K562 (cell line): ENCODE measurements around the gene TMEM191C. TPM values are rescaled to one million over a fixed set of nuclear protein-coding genes. Genes with fewer than 3 reads are reported as not detected.

Experiments used
- HDGF ChIP-seq: fragments of 450-650 bp; IDR thresholded peaks from 2 replicates; pipeline ENCODE4 v1.6.1; 2016
- KLF10 ChIP-seq: fragments of 250-450 bp; sonication (Bioruptor Pico); IDR thresholded peaks from 2 replicates; pipeline ENCODE4 v1.6.1; 2021; ENCODE audit warnings: matching md5 sums
- MIER1 ChIP-seq: fragments of 450-650 bp; IDR thresholded peaks from 2 replicates; pipeline ENCODE4 v1.6.1; 2016; ENCODE audit warnings: antibody characterized with exemption, mild to moderate bottlenecking, low read depth
- MYBL2 ChIP-seq, 2 experiments: fragments of 450-650 bp in 1 of 2; sonication (generic) in 1 of 2; formaldehyde crosslinking in 1 of 2; IDR thresholded peaks; 2 replicates each; pipeline versions ENCODE4 v1.6.1 to v1.8.1; 2017 to 2022; ENCODE audit warnings: borderline replicate concordance in 1 of 2, inconsistent platforms in 1 of 2, low read depth in 1 of 2, mild to moderate bottlenecking in 1 of 2, missing genetic modification reagents in 1 of 2, moderate library complexity in 1 of 2
- NCOA4 ChIP-seq: fragments of 450-650 bp; IDR thresholded peaks from 2 replicates; pipeline ENCODE4 v1.6.1; 2018; ENCODE audit warnings: mild to moderate bottlenecking; ENCODE audit not compliant: partially characterized antibody
- POLR2AphosphoS5 ChIP-seq: IDR thresholded peaks from 2 replicates; pipeline ENCODE4 v1.6.1; 2011; ENCODE audit warnings: mild to moderate bottlenecking, low read depth, low read length, moderate library complexity; ENCODE audit not compliant: control insufficient read depth, insufficient read depth
- POLR2B ChIP-seq: fragments of 450-650 bp; IDR thresholded peaks from 2 replicates; pipeline ENCODE4 v1.6.1; 2018; ENCODE audit warnings: low read depth; ENCODE audit not compliant: partially characterized antibody
- RBM14 ChIP-seq: fragments of 200-400 bp; formaldehyde crosslinking; IDR thresholded peaks from 2 replicates; pipeline ENCODE4 v1.6.1; 2018; ENCODE audit warnings: low read depth, mild to moderate bottlenecking, low read length, moderate library complexity, borderline replicate concordance; ENCODE audit not compliant: insufficient read depth
- RBM25 ChIP-seq: fragments of 200-400 bp; formaldehyde crosslinking; IDR thresholded peaks from 2 replicates; pipeline ENCODE4 v1.6.1; 2018; ENCODE audit warnings: low read length, low read depth, moderate library complexity; ENCODE audit not compliant: severe bottlenecking
- SIRT6 ChIP-seq: IDR thresholded peaks from one replicate; pipeline ENCODE4 v1.6.1; 2012; ENCODE audit warnings: low read depth, mild to moderate bottlenecking, control low read depth, inconsistent platforms, low read length, moderate library complexity
- SMAD4 ChIP-seq: fragments of 250-450 bp; sonication (Bioruptor Pico); conservative IDR thresholded peaks from 2 replicates; pipeline ENCODE4 v1.8.0; 2021; ENCODE audit warnings: inconsistent platforms, mild to moderate bottlenecking, moderate library complexity
- ZNF140 ChIP-seq: fragments of 250-450 bp; sonication (Bioruptor Pico); IDR thresholded peaks from 2 replicates; pipeline ENCODE4 v1.8.0; 2021; ENCODE audit warnings: moderate library complexity, mild to moderate bottlenecking, inconsistent platforms
- ZNF143 ChIP-seq: sonication (generic); formaldehyde crosslinking; IDR thresholded peaks from 2 replicates; pipeline ENCODE4 v1.9.0; 2022; ENCODE audit warnings: mild to moderate bottlenecking, missing genetic modification reagents
- ZSCAN29 ChIP-seq: fragments of 450-650 bp; IDR thresholded peaks from 2 replicates; pipeline ENCODE4 v1.6.1; 2017
- polyA plus RNA-seq, 8 experiments: library from polyadenylated mRNA; depleted of rRNA in 4 of 8; stranded (reverse) in 5 of 8; unstranded in 3 of 8; fragments of >200 nt; fragmentation: Nextera tagmentation in 2 of 8; fragmentation: Illumina TruSeq in 1 of 8; extraction: Ambion mirVana in 2 of 8; extraction: Trizol in 1 of 8; gene quantifications; 2 replicates each; pipeline versions ENCODE4 v1.2.1 to v1.2.3, GENCODE V29; 2011 to 2014; ENCODE audit warnings: inconsistent platforms in 1 of 8, missing spikeins in 1 of 8
- total RNA-seq, 7 experiments: library from RNA; depleted of rRNA in 6 of 7; stranded (reverse); fragments of >200 nt in 6 of 7; fragmentation: Illumina TruSeq in 2 of 7; extraction: Trizol in 2 of 7; gene quantifications; 2 replicates each; pipeline versions ENCODE4 v1.2.1 to v1.2.3, GENCODE V29; 2011 to 2021; ENCODE audit warnings: low replicate concordance in 1 of 7
- TF ChIP-seq, protein P1 (sequence below): IDR thresholded peaks from 2 replicates; pipeline ENCODE4 v1.6.1; 2011; ENCODE audit warnings: borderline replicate concordance, low read depth, mild to moderate bottlenecking, moderate library complexity, low read length; ENCODE audit not compliant: insufficient read depth, poor library complexity, severe bottlenecking
- TF ChIP-seq, protein P2 (sequence below): IDR thresholded peaks from 2 replicates; pipeline ENCODE4 v1.6.1; 2011; ENCODE audit not compliant: insufficient read length; ENCODE audit errors: extremely low read depth
- TF ChIP-seq, protein P3 (sequence below): fragments of 150-350 bp; conservative IDR thresholded peaks from 2 replicates; pipeline ENCODE4 v1.6.1; 2014; ENCODE audit warnings: low read length
- TF ChIP-seq, protein P4 (sequence below): fragments of 250-450 bp; sonication (Bioruptor Pico); IDR thresholded peaks from 2 replicates; pipeline ENCODE4 v1.8.0; 2022; ENCODE audit warnings: inconsistent platforms, mild to moderate bottlenecking, moderate library complexity, borderline replicate concordance

TMEM191C gene
- total and polyA plus RNA-seq, 9 of the 15 experiments (the other 6 are each of a cell fraction or from before 2014, with no cell fraction given) = 0.15 to 7.1 (median 1.1) TPM

DNA sequence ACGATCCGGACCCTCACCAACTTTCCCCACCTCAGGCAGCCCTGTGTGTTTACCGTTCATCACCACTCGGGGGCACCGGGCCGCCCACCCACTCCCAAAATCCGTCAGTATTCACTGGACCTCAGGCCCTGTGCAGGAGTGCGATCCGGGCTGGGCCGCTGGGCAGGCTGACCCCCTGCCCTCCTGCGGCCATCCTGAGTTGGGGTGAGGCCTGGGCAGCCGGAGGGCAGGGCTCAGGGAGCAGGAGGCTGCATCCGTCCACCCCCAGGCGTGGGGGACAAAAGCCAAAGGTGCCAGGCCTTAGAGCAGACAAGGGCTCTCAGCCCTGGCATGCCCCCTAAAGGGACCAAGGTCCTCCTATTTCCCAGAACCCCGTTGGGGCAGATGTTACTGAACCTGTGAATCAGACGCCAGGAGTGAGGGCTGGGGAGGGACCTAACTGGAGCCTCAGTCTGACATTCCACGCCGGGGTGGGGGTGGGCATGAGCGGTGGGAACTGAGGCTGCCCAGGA lies 16.8 kb upstream of the TMEM191C start (continued):
- TF ChIP-seq, protein P1, sequence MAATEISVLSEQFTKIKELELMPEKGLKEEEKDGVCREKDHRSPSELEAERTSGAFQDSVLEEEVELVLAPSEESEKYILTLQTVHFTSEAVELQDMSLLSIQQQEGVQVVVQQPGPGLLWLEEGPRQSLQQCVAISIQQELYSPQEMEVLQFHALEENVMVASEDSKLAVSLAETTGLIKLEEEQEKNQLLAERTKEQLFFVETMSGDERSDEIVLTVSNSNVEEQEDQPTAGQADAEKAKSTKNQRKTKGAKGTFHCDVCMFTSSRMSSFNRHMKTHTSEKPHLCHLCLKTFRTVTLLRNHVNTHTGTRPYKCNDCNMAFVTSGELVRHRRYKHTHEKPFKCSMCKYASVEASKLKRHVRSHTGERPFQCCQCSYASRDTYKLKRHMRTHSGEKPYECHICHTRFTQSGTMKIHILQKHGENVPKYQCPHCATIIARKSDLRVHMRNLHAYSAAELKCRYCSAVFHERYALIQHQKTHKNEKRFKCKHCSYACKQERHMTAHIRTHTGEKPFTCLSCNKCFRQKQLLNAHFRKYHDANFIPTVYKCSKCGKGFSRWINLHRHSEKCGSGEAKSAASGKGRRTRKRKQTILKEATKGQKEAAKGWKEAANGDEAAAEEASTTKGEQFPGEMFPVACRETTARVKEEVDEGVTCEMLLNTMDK = no peak
- TF ChIP-seq ZNF140 (CRISPR knock-in tag) (no peak), ZSCAN29 (no peak), RBM25 (no peak), SMAD4 (no peak), MYBL2 (IDR thresholded peaks at IDR 0.05; ENCODE audit: low read depth) (no peak), MYBL2 (CRISPR knock-in tag; IDR thresholded peaks at IDR 0.05; ENCODE audit: borderline replicate concordance) (0 out of 2 replicates have a peak, but pooled peaks have one; percentile 64), MIER1 (no peak), HDGF (no peak), RBM14 (0 out of 2 replicates have a peak, but pooled peaks have one; percentile 27), POLR2B (peak; percentile 63), KLF10 (CRISPR knock-in tag) (no peak), POLR2AphosphoS5 (peak; percentile 69), ZNF143 (CRISPR knock-in tag) (peak; percentile 31; the same call in 1 of the 2 replicates), SIRT6 (peak; percentile 27), NCOA4 (no peak)
- TF ChIP-seq, protein P2, sequence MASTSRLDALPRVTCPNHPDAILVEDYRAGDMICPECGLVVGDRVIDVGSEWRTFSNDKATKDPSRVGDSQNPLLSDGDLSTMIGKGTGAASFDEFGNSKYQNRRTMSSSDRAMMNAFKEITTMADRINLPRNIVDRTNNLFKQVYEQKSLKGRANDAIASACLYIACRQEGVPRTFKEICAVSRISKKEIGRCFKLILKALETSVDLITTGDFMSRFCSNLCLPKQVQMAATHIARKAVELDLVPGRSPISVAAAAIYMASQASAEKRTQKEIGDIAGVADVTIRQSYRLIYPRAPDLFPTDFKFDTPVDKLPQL = no peak
- TF ChIP-seq, protein P3, sequence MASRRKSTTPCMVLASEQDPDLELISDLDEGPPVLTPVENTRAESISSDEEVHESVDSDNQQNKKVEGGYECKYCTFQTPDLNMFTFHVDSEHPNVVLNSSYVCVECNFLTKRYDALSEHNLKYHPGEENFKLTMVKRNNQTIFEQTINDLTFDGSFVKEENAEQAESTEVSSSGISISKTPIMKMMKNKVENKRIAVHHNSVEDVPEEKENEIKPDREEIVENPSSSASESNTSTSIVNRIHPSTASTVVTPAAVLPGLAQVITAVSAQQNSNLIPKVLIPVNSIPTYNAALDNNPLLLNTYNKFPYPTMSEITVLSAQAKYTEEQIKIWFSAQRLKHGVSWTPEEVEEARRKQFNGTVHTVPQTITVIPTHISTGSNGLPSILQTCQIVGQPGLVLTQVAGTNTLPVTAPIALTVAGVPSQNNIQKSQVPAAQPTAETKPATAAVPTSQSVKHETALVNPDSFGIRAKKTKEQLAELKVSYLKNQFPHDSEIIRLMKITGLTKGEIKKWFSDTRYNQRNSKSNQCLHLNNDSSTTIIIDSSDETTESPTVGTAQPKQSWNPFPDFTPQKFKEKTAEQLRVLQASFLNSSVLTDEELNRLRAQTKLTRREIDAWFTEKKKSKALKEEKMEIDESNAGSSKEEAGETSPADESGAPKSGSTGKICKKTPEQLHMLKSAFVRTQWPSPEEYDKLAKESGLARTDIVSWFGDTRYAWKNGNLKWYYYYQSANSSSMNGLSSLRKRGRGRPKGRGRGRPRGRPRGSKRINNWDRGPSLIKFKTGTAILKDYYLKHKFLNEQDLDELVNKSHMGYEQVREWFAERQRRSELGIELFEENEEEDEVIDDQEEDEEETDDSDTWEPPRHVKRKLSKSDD = no peak
- TF ChIP-seq, protein P4, sequence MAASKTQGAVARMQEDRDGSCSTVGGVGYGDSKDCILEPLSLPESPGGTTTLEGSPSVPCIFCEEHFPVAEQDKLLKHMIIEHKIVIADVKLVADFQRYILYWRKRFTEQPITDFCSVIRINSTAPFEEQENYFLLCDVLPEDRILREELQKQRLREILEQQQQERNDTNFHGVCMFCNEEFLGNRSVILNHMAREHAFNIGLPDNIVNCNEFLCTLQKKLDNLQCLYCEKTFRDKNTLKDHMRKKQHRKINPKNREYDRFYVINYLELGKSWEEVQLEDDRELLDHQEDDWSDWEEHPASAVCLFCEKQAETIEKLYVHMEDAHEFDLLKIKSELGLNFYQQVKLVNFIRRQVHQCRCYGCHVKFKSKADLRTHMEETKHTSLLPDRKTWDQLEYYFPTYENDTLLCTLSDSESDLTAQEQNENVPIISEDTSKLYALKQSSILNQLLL (CRISPR knock-in tag) = no peak
